Forelimb muscle (tissue), 1 donor: ENCODE data around the gene LSM11. TPM values are rescaled to one million over a fixed set of nuclear protein-coding genes. Genes with fewer than 3 reads are reported as not detected.

Experiments
- DNase-seq: peaks from one replicate; pipeline ENCODE4 v3.0.0-alpha.2; 2013; ENCODE audit warnings: low read depth
- polyA plus RNA-seq: library from polyadenylated mRNA; unstranded; fragments of 120-200 nt; gene quantifications from one replicate; pipeline ENCODE4 v1.2.1, GENCODE V29; 2013; ENCODE audit not compliant: insufficient read length

LSM11 gene
- polyA plus RNA-seq, 1 donor, result 8.8 TPM

DNA sequence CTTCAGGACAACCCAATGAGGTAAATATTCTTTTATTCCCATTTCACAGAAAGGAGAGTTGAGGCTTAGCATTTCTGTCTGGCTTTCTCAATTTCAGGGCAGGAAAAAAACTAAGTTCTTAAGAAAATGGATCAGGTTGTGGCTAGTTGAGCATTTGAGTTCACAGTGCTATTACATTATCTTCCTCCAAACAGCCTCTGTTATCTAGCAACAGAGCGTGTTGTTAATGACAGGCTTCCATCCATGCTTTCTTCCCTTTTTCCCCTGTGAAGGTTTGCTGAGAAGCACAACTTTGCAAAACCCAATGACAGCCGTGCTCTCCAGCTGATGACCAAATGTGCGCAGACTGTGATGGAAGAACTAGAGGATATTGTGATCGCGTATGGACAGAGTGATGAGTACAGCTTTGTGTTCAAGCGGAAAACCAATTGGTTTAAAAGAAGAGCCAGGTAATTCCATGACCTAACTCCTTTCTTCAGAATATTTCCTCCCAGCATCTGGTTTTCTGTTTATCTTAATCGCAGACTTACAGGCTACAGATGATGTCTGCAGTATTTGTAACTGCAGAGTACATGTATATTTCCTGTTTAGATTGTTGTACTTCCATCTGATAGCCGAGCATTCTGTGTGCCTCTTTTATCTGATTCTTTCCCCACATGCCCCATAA lies 10.8 kb upstream of the LSM11 start:
- DNase-seq, result no peak

DNA sequence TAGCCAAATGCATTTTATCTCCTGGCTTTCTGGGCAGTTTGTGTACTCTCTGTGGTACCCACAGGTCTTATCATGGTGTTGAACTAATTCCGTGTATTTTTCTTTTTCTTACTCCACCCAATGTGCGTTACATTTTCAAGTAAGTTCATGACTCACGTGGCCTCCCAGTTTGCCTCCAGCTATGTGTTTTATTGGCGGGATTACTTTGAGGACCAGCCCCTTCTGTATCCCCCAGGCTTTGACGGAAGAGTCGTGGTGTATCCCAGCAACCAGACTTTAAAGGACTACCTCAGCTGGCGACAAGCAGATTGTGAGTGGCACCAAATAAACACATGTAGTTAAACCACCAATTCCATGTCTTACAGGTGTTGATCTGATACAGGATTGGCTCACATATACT lies 9.1 kb upstream of the LSM11 start:
- DNase-seq, result no peak

DNA sequence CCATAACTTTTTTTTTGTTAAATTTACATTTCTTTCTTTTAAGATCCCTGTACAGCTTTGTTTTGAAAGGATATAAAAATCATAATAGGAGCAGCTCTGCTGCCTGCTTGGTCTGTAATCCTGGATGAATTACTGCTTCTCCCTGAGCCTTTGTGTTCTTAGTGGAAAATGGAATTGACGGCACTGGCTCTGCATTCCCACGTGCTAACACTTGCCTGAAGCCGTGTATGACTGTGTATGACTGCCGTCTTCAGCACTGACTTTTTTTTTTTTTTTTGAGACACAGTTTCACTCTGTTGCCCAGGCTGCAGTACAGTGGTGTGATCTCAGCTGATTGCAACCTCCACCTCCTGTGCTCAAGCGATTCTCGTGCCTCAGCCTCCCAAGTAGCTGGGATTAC lies 7.5 kb upstream of the LSM11 start:
- no peak for DNase-seq

DNA sequence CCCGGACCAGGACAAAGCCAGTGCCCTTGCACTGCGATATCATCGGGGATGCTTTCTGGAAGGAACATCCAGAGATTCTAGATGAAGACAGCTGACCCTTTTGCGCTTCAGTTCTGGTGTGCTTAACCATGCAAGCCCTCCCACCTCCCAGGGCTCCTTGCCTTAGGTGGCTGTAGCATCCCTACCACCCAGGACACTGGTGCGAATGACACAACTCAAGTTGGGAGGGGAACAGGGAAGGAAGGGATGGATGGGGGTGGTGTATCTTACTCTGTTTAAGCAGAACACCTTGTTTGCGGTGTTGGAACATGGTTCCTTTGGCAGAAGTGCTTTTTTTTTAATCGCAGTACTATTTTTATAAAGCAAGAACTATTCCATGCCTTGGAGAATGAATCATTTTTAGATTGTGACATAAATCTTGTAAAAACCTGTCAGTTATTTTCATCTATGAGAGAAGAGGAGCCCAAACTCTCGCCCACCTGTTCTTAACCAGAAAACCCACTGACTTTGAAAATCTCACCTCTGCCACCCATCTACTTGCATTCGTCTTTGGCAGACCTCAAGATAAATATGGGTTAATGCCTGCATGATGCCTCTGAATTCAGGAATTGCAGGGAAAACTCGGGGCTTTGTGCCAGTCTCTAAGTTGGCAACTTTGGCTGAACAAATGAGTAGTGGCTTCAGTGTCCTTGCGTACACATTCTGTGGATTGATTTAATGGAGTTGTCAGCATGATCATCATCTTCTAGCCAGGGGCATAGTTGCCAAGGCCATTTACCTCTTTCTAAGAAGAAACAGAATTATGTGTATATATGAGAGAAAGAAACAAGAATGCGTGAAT lies 3.9 kb upstream of the LSM11 start:
- DNase-seq, result no peak

DNA sequence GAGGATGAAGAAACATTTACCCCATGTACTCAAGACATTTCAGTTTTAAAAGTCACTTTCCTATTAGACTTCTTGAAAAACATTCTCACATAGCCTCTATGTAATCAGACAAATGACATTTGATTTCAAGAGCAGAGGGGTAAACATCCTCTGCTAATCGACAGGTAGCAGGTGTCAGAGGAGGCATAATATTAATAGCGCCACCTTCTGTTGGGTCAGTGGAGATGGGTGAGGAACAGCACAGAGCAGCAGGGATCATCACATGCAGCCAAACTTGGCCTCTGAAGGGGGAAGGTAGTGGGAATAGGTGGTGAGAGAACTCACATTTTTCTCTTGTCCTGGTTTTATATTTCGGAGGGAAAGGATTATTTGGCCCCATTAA lies 3.3 kb upstream of the LSM11 start:
- DNase-seq, result no peak

DNA sequence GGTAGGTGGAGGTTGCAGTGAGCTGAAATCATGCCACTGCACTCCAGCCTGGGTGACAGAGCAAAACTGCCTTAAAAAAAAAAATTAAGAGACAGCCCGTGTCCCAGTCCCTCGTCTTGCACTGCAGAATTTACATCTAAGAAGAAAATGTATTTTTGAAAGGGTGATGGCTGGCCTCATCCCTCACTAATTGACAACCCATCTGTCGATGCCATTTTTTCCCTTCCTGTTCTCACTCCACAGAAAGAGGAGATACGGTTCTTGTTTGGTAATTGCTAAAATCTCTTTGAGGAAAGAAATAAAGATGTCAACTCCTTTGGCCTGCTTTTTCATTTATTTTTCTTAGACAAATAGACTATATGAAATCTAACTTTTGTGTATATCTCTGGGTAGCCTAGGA lies 2.4 kb upstream of the LSM11 start:
- no peak for DNase-seq

DNA sequence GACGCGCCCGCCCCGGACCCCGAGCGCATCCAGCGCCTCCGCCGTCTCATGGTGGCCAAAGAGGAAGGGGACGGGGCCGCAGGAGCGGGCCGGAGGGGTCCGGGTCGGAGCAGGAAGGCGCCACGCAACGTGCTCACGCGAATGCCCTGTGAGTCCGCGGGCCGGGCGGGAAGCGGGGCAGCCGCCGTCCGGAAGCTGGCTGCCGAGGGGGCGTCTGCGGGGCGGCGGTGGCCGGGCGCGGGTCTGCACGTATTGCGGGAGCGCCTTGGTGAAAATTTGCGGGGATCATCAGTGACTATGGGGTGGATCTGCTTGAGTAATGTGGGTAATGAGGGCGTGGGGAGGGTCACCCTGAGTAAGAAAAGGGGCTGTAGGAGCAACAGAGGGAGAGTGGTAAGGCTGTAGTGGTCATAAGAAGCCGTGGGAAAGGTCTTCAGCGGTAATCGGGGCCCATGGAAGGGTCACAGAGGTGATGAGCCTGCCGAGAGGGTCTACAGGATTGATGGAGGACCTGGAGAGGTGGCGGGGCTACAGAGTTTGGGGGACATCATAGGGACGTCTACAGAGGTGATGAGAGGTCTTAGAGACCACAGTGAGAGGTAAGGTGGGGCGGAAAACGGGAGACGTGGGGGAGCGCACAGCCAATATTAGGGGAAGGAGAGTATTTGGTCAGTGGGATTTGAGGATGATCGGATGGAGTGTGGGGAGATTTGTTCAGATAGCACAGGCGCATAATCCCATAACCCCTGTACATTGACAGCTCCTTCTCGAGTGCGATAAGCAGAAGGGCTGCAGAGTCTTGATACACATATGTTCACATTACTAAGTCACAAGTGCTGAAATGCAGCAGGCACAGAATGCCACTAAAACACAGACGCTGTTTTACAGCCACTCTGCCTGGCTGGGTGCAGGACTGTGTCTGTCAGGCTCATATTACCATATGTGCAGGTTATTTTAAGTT lies 819 bp downstream of the LSM11 start:
- no peak for DNase-seq

DNA sequence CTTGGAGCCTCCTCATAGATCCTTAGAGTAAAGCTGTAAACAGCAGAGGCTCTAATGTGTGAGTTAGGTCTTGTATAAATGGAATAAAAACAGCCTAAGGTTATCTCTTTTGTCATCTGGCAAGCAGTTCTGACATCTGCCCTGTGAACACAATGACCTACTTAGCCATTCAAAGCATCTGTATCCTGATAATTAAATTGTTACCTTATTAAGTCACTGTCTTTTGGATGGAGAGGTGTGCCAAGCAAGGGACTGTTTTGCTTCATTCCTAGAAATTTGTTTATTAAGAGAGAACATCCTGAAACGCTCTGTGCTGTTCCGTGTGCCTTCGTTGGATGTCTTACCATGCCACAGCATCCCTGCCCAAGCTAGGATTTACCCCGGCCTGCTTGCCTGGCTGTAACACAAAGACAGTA lies 1.5 kb downstream of the LSM11 start:
- DNase-seq, result no peak

DNA sequence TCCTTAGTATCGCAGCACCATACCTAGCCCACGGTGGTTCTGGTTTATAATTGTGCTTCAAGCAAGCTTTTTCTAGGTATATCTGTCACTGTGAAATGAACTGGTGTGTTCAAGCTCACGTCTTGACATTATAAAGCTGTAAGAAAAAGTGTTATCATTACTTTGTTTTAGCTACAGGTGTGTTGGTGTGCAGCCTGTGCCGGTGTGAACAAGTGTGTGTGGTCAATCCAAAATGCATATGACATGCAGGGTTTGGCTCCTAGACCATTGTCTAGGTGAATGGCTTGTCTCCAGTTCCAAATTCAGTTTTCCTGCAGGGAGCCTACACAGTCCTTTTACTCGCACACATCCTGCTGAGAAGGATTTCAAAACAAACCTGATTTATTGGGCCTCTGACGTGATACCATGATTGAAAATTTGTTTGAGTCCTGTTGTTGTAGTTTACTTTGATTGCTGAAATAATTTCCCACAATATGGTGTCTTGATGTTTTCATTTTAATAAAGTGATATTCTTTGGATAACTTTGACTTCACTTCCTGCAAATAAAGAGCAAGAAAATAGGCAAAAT lies 3.7 kb downstream of the LSM11 start:
- DNase-seq, result no peak

DNA sequence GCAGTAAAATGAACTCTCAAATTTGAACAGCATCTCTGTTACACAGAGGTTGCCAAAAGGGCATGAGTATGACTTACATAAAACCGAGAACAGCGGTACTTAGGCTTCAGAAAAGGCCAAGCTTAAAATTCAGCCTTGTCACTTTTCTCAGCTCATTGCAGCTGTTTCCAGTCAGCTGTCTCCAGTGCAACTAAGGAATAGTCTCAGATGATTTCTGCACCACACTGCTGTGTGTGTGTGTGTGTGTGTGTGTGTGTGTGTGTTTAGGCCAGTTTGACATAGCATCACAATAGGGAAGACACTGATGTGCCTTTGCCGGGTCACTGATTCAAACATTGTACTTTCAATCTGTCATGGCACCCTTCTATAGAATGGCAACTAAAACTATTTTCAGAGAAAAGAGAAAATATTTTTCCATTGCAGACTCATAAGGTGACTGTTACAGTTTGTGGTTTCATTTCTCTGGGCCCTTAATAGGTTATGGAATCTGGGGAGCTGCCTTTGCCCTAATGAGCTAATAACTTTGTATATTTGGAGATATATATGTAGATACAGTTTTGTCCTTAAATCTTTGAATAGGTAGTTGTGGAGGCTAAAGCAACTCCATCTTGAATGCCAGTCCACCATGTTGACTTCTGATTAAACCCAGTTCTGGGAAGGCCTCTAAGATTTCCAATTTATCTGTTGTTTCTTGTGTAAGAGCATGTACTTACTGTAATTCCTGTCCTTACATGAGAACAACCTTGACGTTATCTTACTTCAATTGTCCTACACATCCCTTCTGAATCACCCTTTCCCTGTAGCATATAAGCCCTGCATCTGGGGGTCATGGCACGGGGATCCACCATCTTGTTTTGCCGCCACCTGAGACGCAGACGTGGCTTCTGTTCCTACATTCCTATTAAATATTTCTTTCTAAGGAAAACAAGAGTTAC lies 4.5 kb downstream of the LSM11 start:
- DNase-seq, result no peak

DNA sequence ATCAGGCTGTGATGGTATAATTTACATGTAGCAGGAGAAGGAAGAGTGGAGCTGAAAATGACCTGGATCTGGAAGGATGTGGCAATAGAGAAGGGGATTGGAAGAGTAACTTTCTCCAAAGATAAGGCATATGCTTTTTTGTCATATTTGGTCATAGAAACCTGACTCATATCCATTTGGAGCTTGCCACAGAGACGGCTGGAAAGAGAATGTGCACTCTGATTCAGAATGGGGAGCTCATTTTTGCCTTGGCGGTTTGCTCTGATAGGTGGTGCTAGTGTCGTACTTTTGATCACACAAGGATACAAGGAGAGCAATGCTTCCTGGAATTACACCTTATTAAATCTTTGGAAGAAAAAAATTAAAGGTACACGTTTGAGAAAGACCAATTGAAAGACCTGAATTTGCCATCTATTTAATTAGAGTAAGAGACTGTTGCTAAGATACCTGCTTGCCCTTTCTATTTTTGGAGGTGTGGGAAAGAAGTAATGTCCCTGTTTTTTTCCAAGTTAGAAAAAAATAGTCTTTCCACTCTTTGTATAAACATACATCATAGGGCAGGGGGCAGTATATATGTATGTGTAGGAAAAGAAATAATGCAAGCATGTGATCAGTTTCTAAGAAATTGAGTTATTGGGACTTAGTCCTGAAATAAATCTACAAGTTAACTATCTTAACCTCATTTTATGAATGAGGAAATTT lies 5.4 kb downstream of the LSM11 start:
- DNase-seq, result no peak

DNA sequence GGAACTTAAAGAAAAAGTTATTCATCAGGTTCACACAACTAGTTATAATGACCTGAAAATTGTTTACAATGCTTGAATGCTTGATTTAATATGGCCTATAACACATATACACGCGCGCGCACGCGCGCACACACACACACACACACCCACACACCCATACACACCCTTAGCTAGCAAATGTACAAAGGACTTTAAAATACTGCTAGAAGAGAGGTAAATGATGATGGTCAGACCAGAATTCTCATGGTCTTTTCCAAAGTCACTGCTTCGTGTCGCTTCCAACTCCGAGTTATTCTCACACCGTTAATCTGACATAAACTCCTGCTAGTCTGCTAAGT lies 5.9 kb downstream of the LSM11 start:
- DNase-seq, result no peak

DNA sequence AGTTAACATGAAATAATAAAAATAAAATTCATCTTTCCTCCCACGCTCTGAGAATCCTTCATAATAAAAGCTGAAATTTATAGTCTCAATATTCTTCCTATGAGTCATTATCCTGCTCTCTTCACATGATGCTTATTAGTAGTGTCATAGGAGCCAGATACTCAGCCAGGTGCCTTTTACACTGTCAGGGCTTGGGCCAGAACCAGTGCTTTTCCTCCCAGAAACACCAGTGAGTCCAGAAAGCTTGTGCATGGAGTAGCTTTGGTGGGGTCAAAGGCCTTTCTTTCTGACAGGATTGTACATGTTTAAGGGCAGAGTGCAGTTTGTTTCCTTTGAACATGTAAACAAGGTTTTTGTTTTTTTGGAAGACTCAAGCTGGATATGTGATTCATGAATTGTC lies 6.8 kb downstream of the LSM11 start:
- DNase-seq, result no peak

DNA sequence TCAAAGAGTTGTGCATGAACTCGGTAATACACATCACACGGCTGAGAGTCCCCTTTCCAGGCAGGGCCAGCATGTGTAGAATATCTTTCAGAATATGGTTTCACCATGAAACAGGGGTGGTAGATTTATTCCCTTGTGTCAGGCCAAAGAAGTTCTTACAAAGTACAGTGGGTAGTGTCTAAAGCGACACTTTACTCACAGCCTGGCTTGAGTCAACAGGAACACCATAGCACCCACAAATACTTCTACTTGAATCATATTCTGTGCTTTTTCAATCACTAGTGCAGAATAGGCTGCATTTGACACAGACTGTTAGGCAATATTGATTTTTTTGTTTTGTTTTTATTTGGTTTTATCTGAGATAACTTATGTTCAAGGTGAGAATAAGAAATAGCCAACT lies 12.6 kb downstream of the LSM11 start:
- no peak for DNase-seq

DNA sequence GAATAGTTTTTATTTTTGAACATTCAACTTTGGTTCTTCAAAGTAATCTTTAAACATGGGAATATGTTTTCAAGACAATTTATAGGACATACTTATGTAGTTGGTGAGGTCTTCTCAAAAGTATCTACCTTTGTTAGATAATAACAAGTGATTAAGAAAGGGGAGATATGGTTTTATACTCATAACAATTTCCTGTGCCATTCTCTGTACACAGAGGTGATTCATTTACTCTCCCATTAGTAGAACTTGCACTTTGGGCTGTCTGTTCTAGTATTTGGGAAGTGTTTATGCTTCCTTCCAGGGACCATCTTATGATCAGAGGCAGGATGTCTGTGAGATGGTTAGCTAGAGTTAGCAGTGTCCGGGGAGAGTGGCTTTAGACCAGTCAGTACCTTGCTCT lies 15.2 kb downstream of the LSM11 start:
- DNase-seq, result no peak

DNA sequence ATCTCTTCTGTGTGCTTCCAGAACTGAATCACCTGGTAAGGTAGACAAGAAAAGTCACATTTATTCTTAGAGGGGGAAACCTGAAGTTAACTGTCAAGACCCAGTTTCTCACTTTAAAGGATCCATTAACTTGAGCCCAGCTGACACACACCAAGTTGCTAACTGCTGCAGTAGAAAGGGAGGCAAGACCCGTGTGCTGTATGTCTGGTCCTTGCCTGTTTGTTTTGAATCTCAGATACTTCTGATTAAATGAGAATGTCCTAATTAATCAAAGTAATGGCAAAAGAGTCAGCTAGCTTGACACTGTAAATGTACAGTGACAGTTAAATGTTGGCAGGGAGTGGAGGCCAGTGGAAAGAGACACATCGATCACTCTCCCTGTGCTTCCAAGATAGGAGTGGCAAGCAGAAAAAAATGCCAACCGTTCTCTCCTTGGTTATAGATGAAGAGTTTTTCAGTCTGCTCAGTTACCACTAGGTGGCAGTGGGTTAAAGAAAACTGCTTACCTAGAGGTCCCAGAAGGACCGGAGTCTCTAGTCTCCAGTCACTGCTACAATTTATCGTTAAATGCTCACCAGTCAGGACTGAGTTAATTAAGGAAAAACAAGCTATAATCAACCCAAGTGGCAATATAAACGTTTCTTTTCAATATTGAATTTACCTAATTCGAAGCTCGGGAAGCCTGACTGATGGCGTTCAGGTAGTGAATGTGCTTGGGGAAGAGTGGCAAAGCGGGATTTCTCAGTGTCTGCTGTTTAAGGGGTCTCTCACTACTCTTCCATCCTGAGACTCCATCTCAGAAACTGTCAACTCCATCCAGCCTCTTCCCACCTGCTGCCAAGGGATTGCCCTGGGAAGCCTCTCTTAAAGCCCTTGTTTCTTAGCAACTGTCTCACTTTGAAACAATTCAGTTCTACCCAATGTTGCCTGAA lies 18.4 kb downstream of the LSM11 start:
- DNase-seq, result peak; percentile 35

DNA sequence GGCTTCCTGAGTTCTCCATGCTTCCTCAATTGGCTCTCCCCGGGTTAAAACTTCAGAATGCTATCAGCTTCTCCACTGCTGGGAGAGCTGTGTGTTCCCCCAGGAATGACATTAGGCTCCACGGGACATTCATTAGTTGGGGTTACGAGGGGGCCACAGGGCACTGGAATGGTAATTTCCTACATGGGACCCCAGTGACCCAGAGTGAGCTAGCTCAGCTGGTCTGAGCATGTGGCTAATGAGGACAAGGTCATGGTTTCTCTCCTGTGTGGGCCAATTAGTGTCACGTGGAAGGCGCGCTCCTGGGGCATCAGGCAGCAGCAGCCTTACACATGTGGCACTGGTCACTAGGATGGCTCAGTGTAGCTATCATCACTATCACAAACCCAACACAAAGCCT lies 21.0 kb downstream of the LSM11 start:
- DNase-seq, result no peak

DNA sequence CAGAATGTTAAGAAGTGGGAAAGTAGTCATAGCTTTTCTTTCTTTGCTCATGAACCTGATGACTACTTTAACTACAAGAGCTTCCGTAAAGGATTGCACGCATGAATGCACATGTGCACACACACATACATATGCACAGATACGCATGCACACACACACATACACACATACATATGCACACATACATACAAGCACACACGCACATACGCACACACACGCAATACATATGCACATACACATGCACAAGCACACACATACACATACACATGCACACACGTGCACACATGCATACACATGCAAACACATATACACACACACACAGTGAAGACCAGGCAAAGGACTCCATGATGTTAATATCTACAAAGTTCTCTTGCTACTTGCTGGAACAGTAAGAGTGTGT lies 22.9 kb downstream of the LSM11 start:
- no peak for DNase-seq

DNA sequence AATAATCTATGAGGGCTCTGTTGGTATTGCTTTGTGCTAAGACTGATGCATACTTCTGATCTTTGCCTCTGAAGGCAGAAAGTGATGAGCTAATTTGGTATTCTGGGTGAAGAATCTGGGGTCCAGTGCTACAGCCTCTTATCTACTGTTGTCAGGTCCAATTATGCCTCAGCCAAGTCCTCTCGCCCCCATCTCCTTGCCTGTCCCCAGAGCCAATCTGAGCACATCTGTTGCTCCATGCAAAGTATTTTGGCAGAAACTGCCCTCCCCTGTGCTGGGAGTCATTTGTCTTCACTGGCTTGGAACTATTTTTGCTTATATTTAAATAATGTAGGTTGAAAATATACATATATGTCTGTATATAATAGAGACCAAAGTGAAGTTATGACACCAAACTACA lies 23.4 kb downstream of the LSM11 start:
- DNase-seq, result no peak
